H9 (cell line): ENCODE measurements around the gene PHF12. TPM values are rescaled to one million over a fixed set of nuclear protein-coding genes. Genes with fewer than 3 reads are reported as not detected.
A peak's percentile ranks its signal among the peaks of the same experiment; 100 is the strongest.

ENCODE experiments used
- DNase-seq: peaks from one replicate; pipeline ENCODE4 v3.0.0-alpha.2; 2017
- H2AFZ ChIP-seq: one replicate; pipeline ENCODE4 v1.6.1; 2013; ENCODE audit warnings: mild to moderate bottlenecking, low read length, control low read depth, moderate library complexity
- H2AK5ac ChIP-seq: 2 replicates; pipeline ENCODE4 v1.6.1; 2013; ENCODE audit warnings: low read length, control low read depth, mixed read lengths; ENCODE audit not compliant: insufficient read length
- H2BK120ac ChIP-seq: one replicate; pipeline ENCODE4 v1.6.1; 2013; ENCODE audit warnings: low read depth, mild to moderate bottlenecking, low read length, control low read depth, inconsistent platforms; ENCODE audit not compliant: poor library complexity, severe bottlenecking
- H2BK12ac ChIP-seq: 2 replicates; pipeline ENCODE4 v1.6.1; 2013; ENCODE audit warnings: low read length, control low read depth, mixed read lengths, low read depth; ENCODE audit not compliant: insufficient read length
- H2BK15ac ChIP-seq: 2 replicates; pipeline ENCODE4 v1.6.1; 2013; ENCODE audit warnings: low read depth, low read length, control low read depth
- H2BK20ac ChIP-seq: one replicate; pipeline ENCODE4 v1.6.1; 2013; ENCODE audit warnings: low read depth, mild to moderate bottlenecking, low read length, control low read depth, inconsistent platforms; ENCODE audit not compliant: poor library complexity, severe bottlenecking
- H2BK5ac ChIP-seq: 2 replicates; pipeline ENCODE4 v1.6.1; 2013; ENCODE audit warnings: low read length, control low read depth, mixed read lengths; ENCODE audit not compliant: insufficient read length
- H3K14ac ChIP-seq: 2 replicates; pipeline ENCODE4 v1.6.1; 2013; ENCODE audit warnings: low read length, control low read depth; ENCODE audit not compliant: insufficient read depth
- H3K18ac ChIP-seq: 2 replicates; pipeline ENCODE4 v1.6.1; 2013; ENCODE audit warnings: low read depth, mild to moderate bottlenecking, mixed read lengths, low read length, control low read depth; ENCODE audit not compliant: insufficient read length
- H3K23ac ChIP-seq: 2 replicates; pipeline ENCODE4 v1.6.1; 2013; ENCODE audit warnings: low read length, control low read depth, mixed read lengths, low read depth; ENCODE audit not compliant: insufficient read length
- H3K23me2 ChIP-seq: 2 replicates; pipeline ENCODE4 v1.6.1; 2013; ENCODE audit warnings: low read depth, mild to moderate bottlenecking, mixed read lengths, low read length, control low read depth; ENCODE audit not compliant: insufficient read length, poor library complexity, severe bottlenecking
- H3K27ac ChIP-seq: 2 replicates; pipeline ENCODE4 v1.5.1; 2013; ENCODE audit warnings: low read length, control low read depth, mixed read lengths, low read depth; ENCODE audit not compliant: insufficient read length
- H3K27me3 ChIP-seq: 2 replicates; pipeline ENCODE4 v1.6.1; 2013; ENCODE audit warnings: low read length, control low read depth, inconsistent platforms; ENCODE audit not compliant: insufficient read depth
- H3K4ac ChIP-seq: 2 replicates; pipeline ENCODE4 v1.6.1; 2013; ENCODE audit warnings: low read depth, mild to moderate bottlenecking, control low read depth, inconsistent platforms, low read length, moderate library complexity
- H3K4me1 ChIP-seq: 2 replicates; pipeline ENCODE4 v1.6.1; 2013; ENCODE audit warnings: low read length, control low read depth, inconsistent platforms; ENCODE audit not compliant: insufficient read depth
- H3K4me2 ChIP-seq: 2 replicates; pipeline ENCODE4 v1.6.1; 2013; ENCODE audit warnings: low read length, control low read depth, mixed read lengths; ENCODE audit not compliant: insufficient read length, insufficient read depth
- H3K56ac ChIP-seq: 2 replicates; pipeline ENCODE4 v1.6.1; 2013; ENCODE audit warnings: low read depth, mild to moderate bottlenecking, mixed read lengths, low read length, control low read depth; ENCODE audit not compliant: insufficient read length
- H3K79me1 ChIP-seq: 2 replicates; pipeline ENCODE4 v1.6.1; 2013; ENCODE audit warnings: low read depth, mild to moderate bottlenecking, moderate library complexity, low read length, control low read depth, inconsistent platforms; ENCODE audit not compliant: insufficient read depth, poor library complexity, severe bottlenecking
- H3K79me2 ChIP-seq: 2 replicates; pipeline ENCODE4 v1.6.1; 2013; ENCODE audit warnings: low read length, control low read depth, inconsistent platforms; ENCODE audit not compliant: insufficient read depth
- H3K9ac ChIP-seq: 2 replicates; pipeline ENCODE4 v1.6.1; 2013; ENCODE audit warnings: low read length, control low read depth, mixed read lengths; ENCODE audit not compliant: insufficient read length; ENCODE audit errors: extremely low read depth
- H3K9me3 ChIP-seq: one replicate; pipeline ENCODE4 v1.6.1; 2013; ENCODE audit warnings: low read depth, low read length, inconsistent platforms; ENCODE audit not compliant: control insufficient read depth
- H3T11ph ChIP-seq: one replicate; pipeline ENCODE4 v1.6.1; 2013; ENCODE audit warnings: mild to moderate bottlenecking, low read length, control low read depth, inconsistent platforms
- H4K20me1 ChIP-seq: one replicate; pipeline ENCODE4 v1.6.1; 2013; ENCODE audit not compliant: control insufficient read depth, insufficient read length, insufficient read depth
- H4K5ac ChIP-seq: 2 replicates; pipeline ENCODE4 v1.6.1; 2013; ENCODE audit warnings: low read depth, mild to moderate bottlenecking, mixed read lengths, low read length, control low read depth; ENCODE audit not compliant: insufficient read length
- H4K8ac ChIP-seq: replicated peaks from 2 replicates; pipeline ENCODE4 v1.6.1; 2013; ENCODE audit warnings: low read length, control low read depth, mixed read lengths, low read depth; ENCODE audit not compliant: insufficient read length
- H4K91ac ChIP-seq: 2 replicates; pipeline ENCODE4 v1.6.1; 2013; ENCODE audit warnings: low read depth, mild to moderate bottlenecking, moderate library complexity, mixed read lengths, low read length, control low read depth; ENCODE audit not compliant: insufficient read length
- H3K27ac Mint-ChIP-seq, 3 experiments: 2 replicates in 2 of 3; 3 replicates in 1 of 3; pipeline ENCODE4 v1.8.0; 2020 to 2021; ENCODE audit warnings: mixed read lengths in 3 of 3, mild to moderate bottlenecking in 1 of 3, moderate library complexity in 1 of 3
- H3K27me3 Mint-ChIP-seq: 2 replicates; pipeline ENCODE4 v1.8.0; 2021; ENCODE audit warnings: low read depth, mild to moderate bottlenecking, moderate library complexity, mixed read lengths
- H3K36me3 Mint-ChIP-seq, 3 experiments: 2 replicates in 2 of 3; 3 replicates in 1 of 3; pipeline ENCODE4 v1.8.0; 2020 to 2021; ENCODE audit warnings: low read depth in 3 of 3, mixed read lengths in 3 of 3; ENCODE audit not compliant: insufficient read depth in 1 of 3
- H3K4me1 Mint-ChIP-seq, 2 experiments: 2 replicates each; pipeline ENCODE4 v1.8.0; 2020; ENCODE audit warnings: mixed read lengths in 2 of 2
- H3K4me3 Mint-ChIP-seq, 2 experiments: 2 replicates in 1 of 2; 3 replicates in 1 of 2; pipeline ENCODE4 v1.8.0; 2020 to 2021; ENCODE audit warnings: mild to moderate bottlenecking in 2 of 2, mixed read lengths in 2 of 2, moderate library complexity in 1 of 2
- H3K9me3 Mint-ChIP-seq, 2 experiments: 2 replicates in 1 of 2; 3 replicates in 1 of 2; pipeline ENCODE4 v1.8.0; 2020; ENCODE audit warnings: mild to moderate bottlenecking in 2 of 2, mixed read lengths in 2 of 2, moderate library complexity in 1 of 2
- CTCF ChIP-seq: fragments of 200-600 bp; sonication (generic); conservative IDR thresholded peaks from 3 replicates; pipeline ENCODE4 v1.8.0; 2021; ENCODE audit warnings: antibody characterized with exemption, mild to moderate bottlenecking
- WGBS: extraction: QIAGEN DNeasy Blood & Tissue Kit; methylation state at CpG from one replicate; pipeline ENCODE4 v1.1.7; 2013; ENCODE audit warnings: missing lambda C conversion rate, low lambda C conversion rate, mixed read lengths; ENCODE audit not compliant: insufficient read length; ENCODE audit errors: extremely low coverage; 5-methylcytosine and 5-hydroxymethylcytosine counted together
- total RNA-seq: library from RNA; stranded (reverse); gene quantifications from 2 replicates; pipeline ENCODE4 v1.2.1, GENCODE V29; 2021

The PHF12 gene
- total RNA-seq, 1 experiment from 2014 or later: 62.1 TPM

- WGBS: no CpG with 5 or more reads among the region's 12 CpGs
- peak overlapping the region in 2 of 3 experiments; percentile 32 to 73; a peak in 2 of 7 replicates for H3K27ac Mint-ChIP-seq
- no peak overlapping the region for H3K23ac ChIP-seq
These were observed 34.3 kb downstream of the PHF12 start for GRCh38 chr17:28917029-28917428.

More at GRCh38 chr17:28917029-28917428, 34.3 kb downstream of the PHF12 start:
- H3K27me3 Mint-ChIP-seq: no peaks in the 10 kb centered on the region
- Histone ChIP-seq H3K9me3 (no peaks in the 10 kb centered on the region), H3K18ac (no peak overlapping the region), H3K27me3 (no peaks in the 10 kb centered on the region), H2AFZ (no peak overlapping the region), H3K4me1 (no peaks in the 10 kb centered on the region), H3K23me2 (no peaks in the 10 kb centered on the region), H3K79me1 (no peaks in the 10 kb centered on the region), H3K14ac (no peak overlapping the region), H3K4me2 (no peak overlapping the region), H2BK12ac (no peak overlapping the region), H3K56ac (no peak overlapping the region), H4K91ac (no peak overlapping the region), H2AK5ac (no peak overlapping the region), H2BK120ac (no peak overlapping the region), H2BK20ac (no peak overlapping the region), H4K5ac (no peak overlapping the region), H4K8ac (no peak overlapping the region), H3K9ac (no peak overlapping the region), H4K20me1 (no peaks in the 10 kb centered on the region), H2BK5ac (no peak overlapping the region), H3K79me2 (no peaks in the 10 kb centered on the region), H3K4ac (no peak overlapping the region), H2BK15ac (no peak overlapping the region), H3K27ac (no peak overlapping the region), H3T11ph (no peak overlapping the region)
- H3K36me3 Mint-ChIP-seq: peaks cover 76 to 92% (median 92%) of the 10 kb centered on the region in 3 experiments
- H3K9me3 Mint-ChIP-seq: no peaks in the 10 kb centered on the region
- no peaks in the 10 kb centered on the region for H3K4me1 Mint-ChIP-seq
- DNase-seq: no peak
- H3K4me3 Mint-ChIP-seq: no peak overlapping the region
- TF ChIP-seq CTCF: no peak
